HepG2 (cell line): ENCODE data around the gene RECK. TPM values are rescaled to one million over a fixed set of nuclear protein-coding genes. Genes with fewer than 3 reads are reported as not detected.

Experiments
- GMEB1 ChIP-seq: sonication (generic); formaldehyde crosslinking; IDR thresholded peaks from 2 replicates; pipeline ENCODE4 v1.5.1; 2020; ENCODE audit warnings: missing genetic modification reagents, mild to moderate bottlenecking, borderline replicate concordance
- HOXA5 ChIP-seq: sonication (generic); formaldehyde crosslinking; IDR thresholded peaks from 2 replicates; pipeline ENCODE4 v1.4.0; 2020; ENCODE audit warnings: missing genetic modification reagents
- KLF16 ChIP-seq, 2 experiments: sonication (generic) in 1 of 2; formaldehyde crosslinking in 1 of 2; IDR thresholded peaks; 2 replicates each; pipeline versions ENCODE4 v1.6.1 to v1.8.0; 2016 to 2023; ENCODE audit warnings: missing genetic modification reagents in 2 of 2, missing compliant biosample characterization in 1 of 2
- MEIS2 ChIP-seq: sonication (generic); formaldehyde crosslinking; IDR thresholded peaks from 2 replicates; pipeline ENCODE4 v1.9.0; 2021; ENCODE audit warnings: mild to moderate bottlenecking, missing genetic modification reagents
- MYNN ChIP-seq: sonication (generic); formaldehyde crosslinking; IDR thresholded peaks from 2 replicates; pipeline ENCODE4 v1.4.0; 2020; ENCODE audit warnings: mild to moderate bottlenecking, low read depth, missing genetic modification reagents
- MYPOP ChIP-seq: sonication (generic); formaldehyde crosslinking; IDR thresholded peaks from 2 replicates; pipeline ENCODE4 v1.8.1; 2023; ENCODE audit warnings: mild to moderate bottlenecking, moderate library complexity, missing genetic modification reagents
- SOX6 ChIP-seq, 2 experiments: fragments of 450-650 bp in 1 of 2; sonication (generic) in 1 of 2; formaldehyde crosslinking in 1 of 2; IDR thresholded peaks; 2 replicates each; pipeline versions ENCODE4 v1.4.0 to v1.6.1; 2017 to 2020; ENCODE audit warnings: antibody characterized with exemption in 1 of 2, mild to moderate bottlenecking in 1 of 2, missing genetic modification reagents in 1 of 2
- UBTF ChIP-seq: sonication (generic); formaldehyde crosslinking; IDR thresholded peaks from 2 replicates; pipeline ENCODE4 v1.4.0; 2020; ENCODE audit warnings: mild to moderate bottlenecking, missing genetic modification reagents
- ZMYM4 ChIP-seq: sonication (generic); formaldehyde crosslinking; IDR thresholded peaks from 2 replicates; pipeline ENCODE4 v1.8.1; 2023; ENCODE audit warnings: mild to moderate bottlenecking, missing genetic modification reagents
- ZNF205 ChIP-seq: IDR thresholded peaks from 2 replicates; pipeline ENCODE4 v1.6.1; 2018; ENCODE audit warnings: missing biosample characterization, missing genetic modification reagents
- ZNF275 ChIP-seq: sonication (generic); formaldehyde crosslinking; IDR thresholded peaks from 2 replicates; pipeline ENCODE4 v1.8.0; 2022; ENCODE audit warnings: missing genetic modification reagents, mild to moderate bottlenecking, inconsistent platforms, borderline replicate concordance
- ZNF329 ChIP-seq: sonication (generic); formaldehyde crosslinking; IDR thresholded peaks from 2 replicates; pipeline ENCODE4 v1.9.0; 2021; ENCODE audit warnings: low read depth, mild to moderate bottlenecking, missing genetic modification reagents
- ZNF567 ChIP-seq: sonication (generic); formaldehyde crosslinking; IDR thresholded peaks from 2 replicates; pipeline ENCODE4 v1.8.1; 2023; ENCODE audit warnings: mild to moderate bottlenecking, missing genetic modification reagents, borderline replicate concordance
- ZNF577 ChIP-seq: sonication (generic); formaldehyde crosslinking; IDR thresholded peaks from 2 replicates; pipeline ENCODE4 v1.4.0; 2020; ENCODE audit warnings: mild to moderate bottlenecking, low read depth, missing genetic modification reagents, borderline replicate concordance
- ZNF614 ChIP-seq: IDR thresholded peaks from 2 replicates; pipeline ENCODE4 v1.6.1; 2018; ENCODE audit warnings: missing biosample characterization, missing genetic modification reagents, inconsistent platforms, borderline replicate concordance
- ZNF768 ChIP-seq: sonication (generic); formaldehyde crosslinking; IDR thresholded peaks from 2 replicates; pipeline ENCODE4 v1.4.0; 2020; ENCODE audit warnings: missing genetic modification reagents
- ZNF777 ChIP-seq: sonication (generic); formaldehyde crosslinking; IDR thresholded peaks from 2 replicates; pipeline ENCODE4 v1.4.0; 2020; ENCODE audit warnings: missing genetic modification reagents
- ZNF782 ChIP-seq: sonication (generic); formaldehyde crosslinking; IDR thresholded peaks from 2 replicates; pipeline ENCODE4 v1.4.0; 2020; ENCODE audit warnings: missing genetic modification reagents, mild to moderate bottlenecking, borderline replicate concordance
- polyA plus RNA-seq, 8 experiments: library from polyadenylated mRNA; depleted of rRNA in 3 of 8; stranded (reverse) in 7 of 8; unstranded in 1 of 8; fragments of >200 nt; fragmentation: Illumina TruSeq in 4 of 8; extraction: Trizol in 4 of 8; gene quantifications; 2 replicates each; pipeline versions ENCODE4 v1.2.1 to v1.2.3, GENCODE V29; 2011 to 2016; ENCODE audit warnings: low read depth in 4 of 8, missing spikeins in 1 of 8, mixed read lengths in 1 of 8; ENCODE audit not compliant: insufficient read depth in 1 of 8
- total RNA-seq, 5 experiments: library from RNA; depleted of rRNA; stranded (reverse); fragments of >200 nt; fragmentation: Illumina TruSeq; extraction: Trizol; gene quantifications; 2 replicates each; pipeline ENCODE4 v1.2.3, GENCODE V29; 2016; ENCODE audit warnings: low read depth in 1 of 5
- TF ChIP-seq, protein P1 (sequence below): sonication (generic); formaldehyde crosslinking; IDR thresholded peaks from 2 replicates; pipeline ENCODE4 v1.4.0; 2020; ENCODE audit warnings: missing genetic modification reagents

The RECK gene
- total and polyA plus RNA-seq, 2 of the 13 experiments (the other 11 are each of a cell fraction or from before 2014, with no cell fraction given), result 3.1 to 4.8 TPM

DNA sequence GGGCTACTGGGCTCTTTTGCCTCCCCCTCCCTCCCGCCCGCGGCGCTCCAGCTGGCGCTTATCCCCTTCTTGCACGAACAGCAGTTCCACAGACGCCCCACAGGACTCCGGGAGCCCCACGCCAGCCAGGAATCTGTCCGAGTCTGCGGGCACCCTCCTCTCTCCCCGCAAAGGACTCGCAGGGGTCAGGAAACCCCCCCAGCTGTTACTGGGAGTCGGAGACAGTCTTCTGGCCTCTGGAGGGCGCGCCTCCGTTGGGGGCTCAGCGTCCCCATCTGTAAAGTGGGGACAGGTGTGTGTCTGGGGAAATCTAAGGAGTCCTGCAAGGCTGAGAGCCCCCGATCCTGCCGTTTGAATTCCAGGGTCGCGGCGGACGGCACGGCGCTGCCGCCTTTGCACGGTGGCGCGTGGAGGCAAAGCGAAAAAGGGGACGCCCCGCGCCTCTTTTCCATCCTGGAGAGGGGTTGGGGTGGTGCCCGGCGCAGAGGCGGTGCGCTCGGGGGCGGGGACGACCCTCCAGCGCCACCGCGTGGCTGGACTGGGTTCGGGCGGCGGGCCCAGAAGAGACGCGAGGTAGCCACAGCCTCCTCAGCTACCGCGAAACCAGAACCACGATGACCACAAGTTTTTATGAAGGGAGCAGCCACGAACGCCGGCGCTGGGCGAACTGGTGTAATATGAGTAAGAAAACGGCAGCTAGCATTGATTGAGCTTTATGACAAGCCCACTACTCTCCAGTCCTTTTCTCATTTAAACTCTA lies 129.6 kb downstream of the RECK start (continued):
- TF ChIP-seq GMEB1 (CRISPR knock-in tag) (peak; percentile 25; the same call in 1 of the 2 replicates), MYPOP (CRISPR knock-in tag) (0 out of 2 replicates have a peak, but pooled peaks have one; percentile 38), ZNF329 (CRISPR knock-in tag) (0 out of 2 replicates have a peak, but pooled peaks have one; percentile 17), ZNF577 (CRISPR knock-in tag) (no peak), ZNF782 (peak; percentile 29; the same call in 1 of the 2 replicates), ZNF275 (CRISPR knock-in tag) (peak; percentile 37; the same call in 1 of the 2 replicates), UBTF (CRISPR knock-in tag) (0 out of 2 replicates have a peak, but pooled peaks have one; percentile 28), HOXA5 (peak; percentile 52; the same call in 1 of the 2 replicates), ZNF777 (CRISPR knock-in tag) (0 out of 2 replicates have a peak, but pooled peaks have one; percentile 27), KLF16 (CRISPR knock-in tag; IDR thresholded peaks at IDR 0.05) (0 out of 4 replicates have a peak, but pooled peaks of 1 of the 2 experiments have one; percentile 52), SOX6 (IDR thresholded peaks at IDR 0.05) (no peak), SOX6 (CRISPR knock-in tag; IDR thresholded peaks at IDR 0.05) (no peak), MEIS2 (CRISPR knock-in tag) (no peak), ZMYM4 (CRISPR knock-in tag) (peak; percentile 21; the same call in 1 of the 2 replicates), ZNF614 (CRISPR knock-in tag) (peak; percentile 30; the same call in 1 of the 2 replicates), MYNN (CRISPR knock-in tag) (no peak), ZNF205 (CRISPR knock-in tag) (peak; percentile 27; the same call in 1 of the 2 replicates), ZNF567 (0 out of 2 replicates have a peak, but pooled peaks have one; percentile 56), ZNF768 (CRISPR knock-in tag) (peak; percentile 44; the same call in 1 of the 2 replicates)
- TF ChIP-seq, protein P1, sequence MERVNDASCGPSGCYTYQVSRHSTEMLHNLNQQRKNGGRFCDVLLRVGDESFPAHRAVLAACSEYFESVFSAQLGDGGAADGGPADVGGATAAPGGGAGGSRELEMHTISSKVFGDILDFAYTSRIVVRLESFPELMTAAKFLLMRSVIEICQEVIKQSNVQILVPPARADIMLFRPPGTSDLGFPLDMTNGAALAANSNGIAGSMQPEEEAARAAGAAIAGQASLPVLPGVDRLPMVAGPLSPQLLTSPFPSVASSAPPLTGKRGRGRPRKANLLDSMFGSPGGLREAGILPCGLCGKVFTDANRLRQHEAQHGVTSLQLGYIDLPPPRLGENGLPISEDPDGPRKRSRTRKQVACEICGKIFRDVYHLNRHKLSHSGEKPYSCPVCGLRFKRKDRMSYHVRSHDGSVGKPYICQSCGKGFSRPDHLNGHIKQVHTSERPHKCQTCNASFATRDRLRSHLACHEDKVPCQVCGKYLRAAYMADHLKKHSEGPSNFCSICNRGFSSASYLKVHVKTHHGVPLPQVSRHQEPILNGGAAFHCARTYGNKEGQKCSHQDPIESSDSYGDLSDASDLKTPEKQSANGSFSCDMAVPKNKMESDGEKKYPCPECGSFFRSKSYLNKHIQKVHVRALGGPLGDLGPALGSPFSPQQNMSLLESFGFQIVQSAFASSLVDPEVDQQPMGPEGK (CRISPR knock-in tag), result 0 out of 2 replicates have a peak, but pooled peaks have one; percentile 23
